Right lobe of liver (tissue), 4 donors: ENCODE measurements around the gene MAGEF1.

ENCODE experiments used
- POLR2A ChIP-seq: fragments of 450-650 bp; IDR thresholded peaks from one replicate; pipeline ENCODE4 v1.6.1; 2017; ENCODE audit warnings: antibody characterized with exemption, mild to moderate bottlenecking
- TF ChIP-seq, protein P1 (sequence below), 4 donors: fragments of 200-600 bp in 3 of 4; fragments of 450-650 bp in 1 of 4; IDR thresholded peaks; one replicate each; pipeline versions ENCODE4 v1.5.1 to v1.8.0; 2016 to 2022; ENCODE audit warnings: antibody characterized with exemption in 4 of 4, mild to moderate bottlenecking in 2 of 4
- donor health status: DM: no; HTN: no; CAD: no.
- donor health status: DM: no; HTN: no; CAD: no.
- donor health status: DM: no; HTN: yes; CAD: no.

DNA sequence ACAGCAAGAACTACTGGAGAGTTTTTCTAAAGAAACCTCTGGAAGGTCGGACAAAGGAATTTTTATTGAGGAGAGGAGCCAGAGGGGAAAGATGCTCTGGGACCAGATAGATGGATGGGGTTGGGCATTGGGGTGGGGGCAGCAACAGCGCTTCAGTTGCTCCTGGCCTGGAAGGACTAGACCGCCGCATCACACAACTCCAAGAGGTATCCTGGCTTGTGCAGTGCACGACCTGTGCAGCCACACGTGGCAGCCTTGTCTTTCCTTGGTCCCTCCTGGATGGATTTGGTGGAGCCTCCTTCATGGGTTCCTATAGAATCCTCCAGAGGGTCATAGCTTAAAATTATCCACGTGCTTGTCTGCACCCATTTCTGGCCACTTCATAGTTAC, 23.0 kb downstream of the MAGEF1 start:
- no peak for TF ChIP-seq POLR2A
- TF ChIP-seq, protein P1, sequence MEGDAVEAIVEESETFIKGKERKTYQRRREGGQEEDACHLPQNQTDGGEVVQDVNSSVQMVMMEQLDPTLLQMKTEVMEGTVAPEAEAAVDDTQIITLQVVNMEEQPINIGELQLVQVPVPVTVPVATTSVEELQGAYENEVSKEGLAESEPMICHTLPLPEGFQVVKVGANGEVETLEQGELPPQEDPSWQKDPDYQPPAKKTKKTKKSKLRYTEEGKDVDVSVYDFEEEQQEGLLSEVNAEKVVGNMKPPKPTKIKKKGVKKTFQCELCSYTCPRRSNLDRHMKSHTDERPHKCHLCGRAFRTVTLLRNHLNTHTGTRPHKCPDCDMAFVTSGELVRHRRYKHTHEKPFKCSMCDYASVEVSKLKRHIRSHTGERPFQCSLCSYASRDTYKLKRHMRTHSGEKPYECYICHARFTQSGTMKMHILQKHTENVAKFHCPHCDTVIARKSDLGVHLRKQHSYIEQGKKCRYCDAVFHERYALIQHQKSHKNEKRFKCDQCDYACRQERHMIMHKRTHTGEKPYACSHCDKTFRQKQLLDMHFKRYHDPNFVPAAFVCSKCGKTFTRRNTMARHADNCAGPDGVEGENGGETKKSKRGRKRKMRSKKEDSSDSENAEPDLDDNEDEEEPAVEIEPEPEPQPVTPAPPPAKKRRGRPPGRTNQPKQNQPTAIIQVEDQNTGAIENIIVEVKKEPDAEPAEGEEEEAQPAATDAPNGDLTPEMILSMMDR (IDR thresholded peaks at IDR 0.05) = no peak
